NCI-H1930 (cell line): ENCODE measurements around the gene ARID1A.
"Not testable (repeated sequence)": the region's sequence is repeated elsewhere in the genome, so short reads cannot be mapped to it uniquely, and the experiment has no call there.

Source experiments
- DNase-seq, 2 experiments: peaks; one replicate each; lab custom pipeline; 2025; lab: John Stamatoyannopoulos, UW

ARID1A gene

DNA sequence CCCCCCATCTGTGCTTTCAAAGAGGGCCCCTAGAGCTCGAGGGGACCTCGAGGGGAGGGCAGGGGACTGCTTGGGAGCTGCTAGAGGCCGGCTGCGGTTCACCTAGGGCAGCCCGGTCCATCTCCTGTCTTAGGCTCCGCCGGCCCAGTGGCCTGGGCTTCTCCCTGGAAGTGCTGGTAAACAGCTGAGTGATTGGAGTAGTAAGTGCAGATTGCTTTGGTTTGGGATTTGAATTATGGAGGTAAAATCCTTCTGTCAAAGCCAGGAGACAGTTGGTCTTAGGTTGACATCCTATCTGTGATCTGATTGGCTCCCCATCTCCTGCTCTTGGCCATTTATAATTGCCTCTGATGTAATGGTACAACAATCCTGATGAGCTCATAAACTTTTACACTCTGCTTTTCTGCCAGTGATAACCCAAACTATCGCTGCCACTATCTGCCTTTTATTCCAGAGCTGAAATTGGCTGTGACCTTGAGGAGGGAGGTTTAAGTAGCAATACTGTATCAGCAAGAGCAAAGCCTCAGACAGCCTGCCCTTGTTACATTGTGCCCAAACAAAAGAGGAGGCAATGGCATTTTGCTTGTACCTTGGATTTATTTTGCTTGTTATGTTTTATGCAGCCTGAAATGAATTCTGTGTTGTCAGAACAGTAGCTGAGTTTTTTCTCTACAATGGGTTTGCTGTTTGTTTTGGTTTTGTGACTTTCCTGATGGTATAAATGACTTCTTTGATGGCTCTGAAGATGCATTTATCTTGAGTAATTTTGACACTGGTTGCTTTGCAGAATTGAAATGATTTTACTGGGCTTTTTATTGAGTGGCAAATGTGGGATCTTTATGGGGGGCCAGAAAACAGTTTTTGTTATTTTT is 2.4 kb downstream of the ARID1A start:
- DNase-seq, result peak; percentile 41 to 67

- no peak for DNase-seq
These were observed 4.9 kb downstream of the ARID1A start for GRCh38 chr1:26700711-26701110.

- no peak for DNase-seq
These were observed 5.6 kb downstream of the ARID1A start for GRCh38 chr1:26701266-26701994.

DNA sequence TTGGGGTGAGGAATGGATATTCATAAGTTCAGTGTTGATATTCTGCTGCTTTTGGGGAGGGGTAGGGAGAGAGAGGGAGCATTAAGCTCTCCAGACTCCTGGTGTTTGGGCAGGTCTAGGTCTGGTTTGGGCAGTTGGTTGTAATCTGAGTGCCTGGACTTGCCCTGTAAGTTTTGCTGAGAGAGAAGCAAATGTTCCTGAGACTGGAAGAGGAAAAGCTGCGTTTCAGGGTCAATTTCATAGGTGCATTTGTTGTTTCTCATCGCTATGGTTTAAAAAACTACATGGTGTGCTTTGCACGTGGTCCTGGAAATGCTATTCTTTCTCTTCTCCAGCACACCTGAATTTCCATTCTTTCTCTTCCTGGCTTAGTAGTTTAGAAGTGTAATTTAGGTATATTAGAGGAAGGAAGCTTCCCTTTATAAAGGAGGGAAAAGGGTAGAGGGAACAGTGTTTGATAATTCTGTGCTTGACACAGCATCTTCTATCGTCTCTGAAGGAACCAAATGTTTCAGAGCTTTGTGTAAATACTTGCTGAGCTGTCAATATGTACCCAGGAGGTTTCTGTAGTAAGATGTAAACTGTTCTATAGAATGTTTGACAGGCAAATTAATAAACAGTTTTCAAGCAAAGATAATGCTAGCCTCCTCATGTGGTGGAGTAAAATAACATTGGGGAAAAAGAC is 6.3 kb downstream of the ARID1A start:
- no peak for DNase-seq

DNA sequence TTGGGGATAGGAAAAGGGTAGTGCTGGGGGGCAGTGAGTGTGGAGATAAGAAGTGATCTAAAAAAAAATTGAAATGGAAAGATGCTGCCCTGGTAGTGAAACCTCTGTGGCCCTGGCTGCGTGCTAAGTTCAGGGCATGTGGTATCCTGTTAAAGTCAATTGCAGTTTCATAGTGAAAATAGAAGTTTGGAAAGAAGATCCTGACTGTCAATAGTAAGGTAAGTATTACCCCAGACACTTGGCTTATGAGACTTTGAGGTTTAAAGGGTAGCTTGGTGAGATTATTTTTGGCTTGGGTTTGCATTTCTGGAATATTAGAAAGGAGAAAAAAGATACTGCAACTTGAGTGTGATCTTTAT is 6.8 kb downstream of the ARID1A start:
- DNase-seq, result no peak

- DNase-seq, result no peak
These were observed 7.7 kb downstream of the ARID1A start for GRCh38 chr1:26703478-26703877.

DNA sequence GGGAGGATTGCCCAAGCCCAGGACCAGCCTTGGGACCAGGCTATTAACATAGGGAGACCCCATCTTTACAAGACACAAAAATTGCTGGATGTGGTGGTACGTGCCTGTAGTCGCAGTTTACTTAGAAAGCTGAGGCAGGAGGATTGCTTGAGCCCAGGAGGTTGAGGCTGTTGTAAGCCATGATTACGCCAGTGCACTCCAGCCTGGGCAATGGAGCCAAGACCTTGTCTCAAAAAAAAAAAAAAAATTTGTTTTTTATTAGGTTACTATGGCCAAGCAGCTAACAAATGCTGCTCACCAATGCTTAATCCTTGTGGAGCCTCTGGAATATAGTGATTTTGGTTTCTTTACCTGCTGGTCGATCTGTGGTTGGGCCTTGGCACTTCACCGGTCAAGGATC is 8.8 kb downstream of the ARID1A start:
- DNase-seq, result no peak

- not testable (repeated sequence) for DNase-seq
These were observed 9.4 kb downstream of the ARID1A start for GRCh38 chr1:26705227-26705626.

GRCh38 chr1:26705788-26706311 is 10.0 kb downstream of the ARID1A start:
- DNase-seq, result no peak

- no peak for DNase-seq
These were observed 10.5 kb downstream of the ARID1A start for GRCh38 chr1:26706315-26706714.

- no peak for DNase-seq
These were observed 15.0 kb downstream of the ARID1A start for GRCh38 chr1:26710811-26711210.

DNA sequence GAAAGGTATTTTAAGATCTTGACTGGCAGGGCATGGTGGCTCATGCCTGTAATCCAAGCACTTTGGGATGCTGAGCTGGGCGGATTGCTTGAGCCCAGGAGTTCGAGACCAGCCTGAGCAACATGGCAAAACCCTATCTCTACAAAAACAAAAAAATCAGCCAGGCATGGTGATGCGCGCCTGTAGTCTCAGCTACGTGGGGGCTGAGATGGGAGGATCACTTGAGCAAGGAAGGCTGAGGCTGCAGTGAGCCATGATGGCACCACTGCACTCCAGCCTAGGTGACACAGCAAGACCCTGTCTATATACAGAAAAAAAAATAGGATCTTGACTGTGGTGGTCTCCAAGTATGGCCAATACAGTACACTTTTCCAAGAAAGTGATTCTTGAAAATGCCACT is 16.0 kb downstream of the ARID1A start:
- DNase-seq, result no peak

GRCh38 chr1:26717017-26717491 is 21.2 kb downstream of the ARID1A start:
- DNase-seq, result no peak

- no peak for DNase-seq
These were observed 23.4 kb downstream of the ARID1A start for GRCh38 chr1:26719205-26719604.

GRCh38 chr1:26721669-26722355 is 26.0 kb downstream of the ARID1A start:
- no peak for DNase-seq

GRCh38 chr1:26723013-26723991 is 27.5 kb downstream of the ARID1A start:
- DNase-seq, result no peak

DNA sequence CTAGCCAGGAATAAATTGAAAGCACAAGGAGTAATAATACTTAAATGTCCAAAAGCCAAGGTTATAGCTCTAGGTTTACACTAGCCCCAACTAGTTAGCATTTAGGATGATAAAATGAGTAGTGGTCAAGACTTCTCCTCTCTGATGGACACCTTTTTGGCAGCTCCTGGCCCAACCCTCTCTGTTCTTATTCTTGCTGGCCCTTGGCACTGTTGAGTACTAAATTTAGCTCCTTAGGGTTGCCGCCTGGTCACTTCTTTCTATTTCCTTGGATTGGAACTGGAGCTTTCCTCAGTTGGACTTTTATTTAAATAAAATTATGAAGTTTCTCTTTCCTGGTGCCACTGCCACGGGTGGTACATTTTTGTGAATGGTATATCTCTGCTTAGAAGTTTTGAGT is 28.3 kb downstream of the ARID1A start:
- no peak for DNase-seq

GRCh38 chr1:26724926-26725325 is 29.1 kb downstream of the ARID1A start:
- no peak for DNase-seq

GRCh38 chr1:26725904-26726303 is 30.1 kb downstream of the ARID1A start:
- DNase-seq, result not testable (repeated sequence)

DNA sequence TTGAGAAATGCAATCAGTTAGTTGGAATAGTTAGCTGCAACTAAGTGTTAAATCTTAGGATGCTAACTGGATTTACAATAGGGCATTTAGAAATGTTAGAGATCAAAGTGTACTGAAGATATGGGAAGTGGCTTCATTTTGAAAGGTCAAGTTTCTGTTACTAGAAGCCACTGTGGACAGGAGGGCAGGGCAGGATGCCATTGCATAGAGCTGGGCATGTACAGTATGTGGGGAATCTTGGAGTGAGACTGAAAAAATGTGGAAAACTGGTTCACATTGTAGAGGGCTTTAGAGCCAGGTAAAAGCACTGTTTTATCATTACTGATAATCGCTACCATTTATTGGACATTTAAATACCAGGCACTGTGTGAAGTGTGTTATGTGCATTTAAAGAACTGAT is 31.0 kb downstream of the ARID1A start:
- DNase-seq, result no peak

GRCh38 chr1:26727476-26727875 is 31.7 kb downstream of the ARID1A start:
- no peak for DNase-seq
